Gastroesophageal sphincter (tissue), 4 donors: ENCODE data around the gene BACH2. TPM values are rescaled to one million over a fixed set of nuclear protein-coding genes. Genes with fewer than 3 reads are reported as not detected.

ENCODE experiments used
- ATAC-seq: fragments of 150-250 bp; one replicate; pipeline ENCODE4 v1.9.1; 2016; ENCODE audit warnings: mild to moderate bottlenecking, moderate library complexity
- H3K27ac ChIP-seq, 4 donors: fragments of 200-600 bp; sonication (generic) in 3 of 4; 1 replicate in 3 of 4; 2 replicates in 1 of 4; pipeline ENCODE4 v1.5.1; 2016 to 2019
- H3K27me3 ChIP-seq: fragments of 200-600 bp; sonication (generic); one replicate; pipeline ENCODE4 v1.5.1; 2019
- H3K36me3 ChIP-seq, 2 donors: fragments of 200-600 bp; sonication (generic); one replicate each; pipeline ENCODE4 v1.5.1; 2019; ENCODE audit warnings: control low read depth in 1 of 2
- H3K4me1 ChIP-seq, 3 donors: fragments of 200-600 bp; sonication (generic); 1 replicate in 2 of 3; 2 replicates in 1 of 3; pipeline ENCODE4 v1.5.1; 2016 to 2019; ENCODE audit warnings: control low read depth in 2 of 3
- H3K4me3 ChIP-seq, 2 donors: fragments of 200-600 bp; sonication (generic); one replicate each; pipeline ENCODE4 v1.5.1; 2019; ENCODE audit warnings: mild to moderate bottlenecking in 1 of 2, moderate library complexity in 1 of 2
- H3K9me3 ChIP-seq, 3 donors: fragments of 200-600 bp; sonication (generic); one replicate each; pipeline ENCODE4 v1.5.1; 2017 to 2019; ENCODE audit warnings: control low read depth in 2 of 3
- EP300 ChIP-seq: sonication (generic); formaldehyde crosslinking; IDR thresholded peaks from one replicate; pipeline ENCODE4 v1.6.1; 2017; ENCODE audit warnings: antibody characterized with exemption, mild to moderate bottlenecking
- POLR2A ChIP-seq, 2 donors: fragments of 450-650 bp; IDR thresholded peaks; one replicate each; pipeline ENCODE4 v1.6.1; 2017; ENCODE audit warnings: antibody characterized with exemption in 2 of 2, mild to moderate bottlenecking in 2 of 2, moderate library complexity in 1 of 2
- POLR2AphosphoS5 ChIP-seq: sonication (generic); formaldehyde crosslinking; IDR thresholded peaks from one replicate; pipeline ENCODE4 v1.6.1; 2017; ENCODE audit warnings: antibody characterized with exemption
- WGBS, 2 donors: methylation state at CpG; one replicate each; pipeline ENCODE4 v1.1.5; 2018; ENCODE audit warnings: low coverage in 1 of 2; 5-methylcytosine and 5-hydroxymethylcytosine counted together
- total RNA-seq, 4 donors: library from RNA; depleted of rRNA; stranded (reverse); fragments of >200 nt; gene quantifications; one replicate each; pipeline ENCODE4 v1.1.0, GENCODE V29; 2016
- TF ChIP-seq, protein P1 (sequence below), 4 experiments: fragments of 200-600 bp in 2 of 4; fragments of 450-650 bp in 2 of 4; sonication (generic) in 1 of 4; IDR thresholded peaks; one replicate each; pipeline ENCODE4 v1.5.1; 2017 to 2019; ENCODE audit warnings: antibody characterized with exemption in 4 of 4, mild to moderate bottlenecking in 2 of 4, moderate library complexity in 2 of 4

BACH2 gene
- total RNA-seq, 4 donors from 2014 or later, result 3.5 to 10.4 (median 3.9) TPM

DNA sequence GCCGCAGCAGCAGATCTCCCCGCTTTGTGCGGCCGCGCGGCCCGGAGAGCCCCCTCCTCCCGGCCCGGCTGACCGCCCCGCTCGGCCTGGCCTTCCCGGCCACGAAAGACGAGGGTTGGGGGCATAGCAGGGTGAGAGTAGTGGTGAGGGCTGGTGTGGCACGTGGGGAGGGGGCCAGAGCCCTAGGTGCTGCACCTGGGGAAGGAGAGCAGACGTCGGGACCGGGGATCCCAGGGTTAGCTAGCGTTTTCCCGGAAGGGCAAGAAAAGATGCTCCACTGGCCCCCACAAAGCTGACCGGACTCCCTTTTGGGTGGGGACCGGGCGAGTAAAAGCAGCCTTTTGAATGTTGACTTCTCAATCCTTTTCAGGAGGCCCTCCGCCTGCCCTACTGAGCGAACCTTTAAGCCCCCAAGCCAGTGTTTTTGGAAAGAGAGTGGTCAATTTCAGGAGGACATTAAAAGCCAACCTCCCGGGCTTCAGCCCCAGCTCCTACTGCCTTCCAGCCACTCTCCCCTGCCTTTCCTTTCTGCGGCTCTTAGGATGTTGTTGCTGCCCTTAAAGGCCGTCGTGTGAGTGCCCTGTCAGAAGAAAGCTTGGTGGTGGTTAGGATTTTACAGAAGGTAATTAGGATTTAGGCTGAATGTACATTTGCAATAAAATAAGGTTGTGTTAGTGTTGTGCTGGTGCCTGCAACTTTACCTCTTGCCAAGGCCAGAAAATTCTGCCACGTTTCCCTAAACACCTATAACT is 648 bp upstream of the BACH2 start:
- Histone ChIP-seq H3K27me3 (no peaks in the 10 kb centered on the region), H3K27ac (peak overlapping the region; percentile 37 to 99 (median 90)), H3K4me1 (peaks cover 0 to 37% (median 3%) of the 10 kb centered on the region in 3 donors), H3K36me3 (no peaks in the 10 kb centered on the region), H3K9me3 (no peaks in the 10 kb centered on the region), H3K4me3 (peak overlapping the region; percentile 53 to 96)
- WGBS, 2 donors, result 31 to 74% methylated on average over 2 to 7 of the region's 31 CpGs
- peak; percentile 29 for ATAC-seq
- TF ChIP-seq EP300, result no peak
- TF ChIP-seq POLR2A (IDR thresholded peaks at IDR 0.05), result no peak
- TF ChIP-seq, protein P1, sequence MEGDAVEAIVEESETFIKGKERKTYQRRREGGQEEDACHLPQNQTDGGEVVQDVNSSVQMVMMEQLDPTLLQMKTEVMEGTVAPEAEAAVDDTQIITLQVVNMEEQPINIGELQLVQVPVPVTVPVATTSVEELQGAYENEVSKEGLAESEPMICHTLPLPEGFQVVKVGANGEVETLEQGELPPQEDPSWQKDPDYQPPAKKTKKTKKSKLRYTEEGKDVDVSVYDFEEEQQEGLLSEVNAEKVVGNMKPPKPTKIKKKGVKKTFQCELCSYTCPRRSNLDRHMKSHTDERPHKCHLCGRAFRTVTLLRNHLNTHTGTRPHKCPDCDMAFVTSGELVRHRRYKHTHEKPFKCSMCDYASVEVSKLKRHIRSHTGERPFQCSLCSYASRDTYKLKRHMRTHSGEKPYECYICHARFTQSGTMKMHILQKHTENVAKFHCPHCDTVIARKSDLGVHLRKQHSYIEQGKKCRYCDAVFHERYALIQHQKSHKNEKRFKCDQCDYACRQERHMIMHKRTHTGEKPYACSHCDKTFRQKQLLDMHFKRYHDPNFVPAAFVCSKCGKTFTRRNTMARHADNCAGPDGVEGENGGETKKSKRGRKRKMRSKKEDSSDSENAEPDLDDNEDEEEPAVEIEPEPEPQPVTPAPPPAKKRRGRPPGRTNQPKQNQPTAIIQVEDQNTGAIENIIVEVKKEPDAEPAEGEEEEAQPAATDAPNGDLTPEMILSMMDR (IDR thresholded peaks at IDR 0.05), result no peak
- TF ChIP-seq POLR2AphosphoS5, result no peak

DNA sequence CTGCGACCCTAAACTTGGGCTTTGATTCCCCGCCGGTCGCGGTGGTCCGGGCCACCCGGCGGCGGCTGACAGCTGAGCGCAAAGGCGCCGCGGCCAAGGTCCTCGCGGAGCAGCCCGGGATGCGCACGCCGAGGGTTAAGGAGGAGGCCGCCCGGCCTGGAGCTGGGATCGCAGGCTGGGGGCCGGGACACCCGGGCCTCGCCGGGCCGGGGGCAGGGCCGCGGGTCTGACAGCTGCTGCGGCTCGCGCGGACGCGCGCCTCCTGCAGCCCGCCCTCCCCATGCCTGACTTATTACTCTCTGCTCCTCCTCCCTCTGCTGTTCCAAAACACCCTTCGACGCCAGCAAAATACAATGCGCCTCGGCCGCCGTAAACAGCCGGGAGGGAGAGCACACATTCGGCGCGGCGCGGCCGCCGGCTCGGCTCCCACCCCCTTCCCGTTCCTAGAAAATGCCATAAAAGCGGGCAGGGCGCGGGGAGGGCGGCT is 746 bp downstream of the BACH2 start:
- ATAC-seq, result peak; percentile 77
- peak overlapping the region; percentile 48 to 99 (median 90) for H3K27ac ChIP-seq
- no peaks in the 10 kb centered on the region for H3K36me3 ChIP-seq
- TF ChIP-seq EP300, result no peak
- TF ChIP-seq POLR2AphosphoS5, result peak; percentile 59
- TF ChIP-seq, protein P1 (IDR thresholded peaks at IDR 0.05), result peak in 2 of 4 experiments; percentile 34 to 40
- peak; percentile 26 to 52 for TF ChIP-seq POLR2A (IDR thresholded peaks at IDR 0.05)
- 0% methylated on average over 7 of the region's 57 CpGs; no CpG with 5 or more reads in 1 of the 2 donors for WGBS, 2 donors
- H3K4me1 ChIP-seq, result peaks cover 0 to 37% (median 3%) of the 10 kb centered on the region in 3 donors
- H3K27me3 ChIP-seq, result no peaks in the 10 kb centered on the region
- no peaks in the 10 kb centered on the region for H3K9me3 ChIP-seq
- H3K4me3 ChIP-seq, result peak overlapping the region; percentile 53 to 96

DNA sequence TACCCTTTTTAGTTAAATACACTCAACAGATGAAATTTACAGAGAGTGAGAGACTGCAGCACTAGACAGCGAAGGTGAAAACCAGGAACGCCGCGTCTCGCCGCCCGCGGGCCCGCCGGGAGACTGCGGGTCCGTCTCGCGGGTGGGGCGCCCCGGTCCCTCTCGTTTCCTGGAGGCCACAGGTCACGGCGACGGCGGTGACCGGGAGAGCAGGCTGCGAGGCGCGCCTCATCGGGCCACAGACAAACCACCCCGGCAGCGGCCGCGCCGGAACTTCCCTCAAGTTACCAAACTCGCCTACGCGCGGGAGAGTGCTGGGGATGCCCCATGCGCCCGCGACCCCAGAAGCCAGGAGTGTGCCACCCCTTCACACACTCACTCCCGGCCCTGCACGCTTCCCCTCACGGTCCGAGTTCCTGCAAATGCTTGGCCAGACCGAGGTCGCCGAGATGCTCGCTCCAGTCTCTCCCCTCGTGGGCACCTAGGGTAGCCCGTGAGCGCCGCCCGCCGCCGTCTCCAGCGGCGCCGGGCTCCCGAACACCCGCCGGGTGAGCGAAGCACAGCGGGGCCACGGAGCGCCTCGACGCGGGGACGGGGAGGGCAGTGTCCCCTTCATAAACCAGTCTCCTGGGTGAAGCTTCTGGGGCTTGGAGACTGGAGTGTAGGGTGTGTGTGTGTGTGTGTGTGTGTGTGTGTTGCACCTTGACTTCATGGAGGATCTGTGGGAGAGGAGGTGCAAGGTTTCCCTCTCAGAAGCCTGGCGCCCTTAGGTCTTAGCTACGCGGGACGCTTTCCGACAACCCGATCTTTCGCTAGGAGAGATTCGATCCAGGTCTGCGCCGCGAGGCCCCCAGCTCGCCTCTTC is 1.4 kb downstream of the BACH2 start:
- Histone ChIP-seq H3K4me1 (peaks cover 0 to 37% (median 3%) of the 10 kb centered on the region in 3 donors), H3K4me3 (peak overlapping the region; percentile 53 to 96), H3K27me3 (no peaks in the 10 kb centered on the region), H3K9me3 (no peaks in the 10 kb centered on the region), H3K27ac (peak overlapping the region; percentile 48 to 99 (median 90)), H3K36me3 (no peaks in the 10 kb centered on the region)
- ATAC-seq, result peak; percentile 28
- TF ChIP-seq POLR2AphosphoS5, result no peak
- TF ChIP-seq, protein P1 (IDR thresholded peaks at IDR 0.05), result peak in 2 of 4 experiments; percentile 43 to 62
- no peak for TF ChIP-seq POLR2A (IDR thresholded peaks at IDR 0.05)
- no peak for TF ChIP-seq EP300
- 0% methylated on average over 2 to 3 of the region's 79 CpGs for WGBS, 2 donors

DNA sequence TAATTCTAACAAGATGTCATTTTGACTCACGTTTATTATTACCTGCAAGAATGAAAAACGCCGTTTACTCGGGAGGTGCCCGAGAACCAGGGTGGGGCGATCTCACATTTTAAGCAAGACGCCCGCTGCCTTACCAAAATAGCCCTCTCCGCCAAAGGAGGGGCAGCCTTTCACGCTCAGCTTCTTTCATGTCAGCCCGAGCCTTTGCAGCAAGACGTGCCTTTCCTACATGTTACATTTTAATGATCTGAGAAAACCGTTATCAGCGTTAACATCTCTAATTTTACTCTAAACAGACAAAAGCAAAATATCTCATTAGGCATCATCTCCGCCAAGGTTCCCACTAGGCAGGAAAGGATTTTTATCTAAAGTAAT is 2.0 kb downstream of the BACH2 start:
- Histone ChIP-seq H3K4me1 (peaks cover 0 to 37% (median 3%) of the 10 kb centered on the region in 3 donors), H3K36me3 (no peaks in the 10 kb centered on the region), H3K4me3 (peak overlapping the region; percentile 53 to 96), H3K27me3 (no peaks in the 10 kb centered on the region), H3K27ac (peak overlapping the region in 3 of 4 donors; percentile 87 to 99 (median 92)), H3K9me3 (no peaks in the 10 kb centered on the region)
- 17 to 42% methylated on average over 3 to 15 of the region's 15 CpGs for WGBS, 2 donors
- TF ChIP-seq EP300, result no peak
- ATAC-seq, result no peak

DNA sequence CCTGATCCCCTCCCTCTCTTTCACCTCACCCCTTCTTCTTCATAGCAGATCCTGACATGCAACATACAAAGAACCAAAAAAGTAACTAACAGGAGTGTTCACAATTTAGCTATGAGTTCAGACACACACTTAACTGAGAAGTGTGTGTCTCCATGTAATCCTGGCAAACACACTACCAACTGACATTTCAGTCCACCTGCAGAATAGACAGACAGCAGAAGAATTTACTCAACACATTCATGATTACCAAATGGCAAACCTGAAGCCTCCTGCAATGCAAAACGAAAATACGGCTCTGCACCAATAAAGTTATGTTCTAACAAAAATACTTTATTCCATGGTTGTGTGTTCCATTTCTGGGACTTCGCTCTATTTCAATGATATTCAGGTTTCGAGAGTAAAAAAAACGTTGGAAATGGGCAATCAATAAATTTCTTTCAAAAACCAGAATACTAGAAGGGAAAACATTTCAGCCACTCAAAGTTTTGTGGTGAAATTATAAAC is 2.6 kb downstream of the BACH2 start:
- Histone ChIP-seq H3K4me1 (peaks cover 0 to 37% (median 3%) of the 10 kb centered on the region in 3 donors), H3K36me3 (no peaks in the 10 kb centered on the region), H3K27ac (peak overlapping the region in 1 of 4 donors; percentile 99), H3K27me3 (no peaks in the 10 kb centered on the region), H3K9me3 (no peaks in the 10 kb centered on the region), H3K4me3 (peak overlapping the region in 1 of 2 donors; percentile 96)
- WGBS, 2 donors, result 58 to 90% methylated on average over 5 of the region's 5 CpGs
- ATAC-seq, result no peak
- TF ChIP-seq, protein P1 (IDR thresholded peaks at IDR 0.05), result no peak
- TF ChIP-seq EP300 (no peak), POLR2AphosphoS5 (no peak), POLR2A (IDR thresholded peaks at IDR 0.05) (no peak)
